ENCODE data around the gene TOX4.

- TF ChIP-seq CTCF (IDR thresholded peaks at IDR 0.05; ENCODE audit: low read depth, low read length) (no peak), EZH2phosphoT487 (IDR thresholded peaks at IDR 0.05; ENCODE audit: low read depth) (no peak)
These were observed 62.4 kb downstream of the TOX4 start for GRCh38 chr14:21539189-21539940.
